Lung (tissue), 12 donors: ENCODE results near the gene PTPN14. TPM values are rescaled to one million over a fixed set of nuclear protein-coding genes. Genes with fewer than 3 reads are reported as not detected.
A peak's percentile ranks its signal among the peaks of the same experiment; 100 is the strongest.

Experiments used
- ATAC-seq: fragments of 200-7000 bp; cut with Tn5 transposase; one replicate; pipeline ENCODE4 v1.9.1; 2020; ENCODE audit warnings: moderate number of reproducible peaks; ENCODE audit not compliant: insufficient read depth, low FRiP score
- DNase-seq, 3 donors: peaks; one replicate each; pipeline ENCODE4 v3.0.0-alpha.2; 2013 to 2017
- H3K27ac ChIP-seq, 2 donors: one replicate each; pipeline ENCODE4 v1.5.1; 2013; ENCODE audit warnings: mild to moderate bottlenecking in 2 of 2, moderate library complexity in 2 of 2, control low read depth in 1 of 2, inconsistent platforms in 1 of 2, low read depth in 1 of 2, low read length in 1 of 2
- H3K27me3 ChIP-seq, 3 donors: one replicate each; pipeline ENCODE4 v1.5.1; 2013; ENCODE audit warnings: low read length in 2 of 3; ENCODE audit not compliant: control insufficient read depth in 3 of 3, insufficient read depth in 3 of 3
- H3K36me3 ChIP-seq, 4 donors: one replicate each; pipeline ENCODE4 v1.5.1; 2013; ENCODE audit warnings: low read length in 4 of 4, mild to moderate bottlenecking in 1 of 4, moderate library complexity in 1 of 4; ENCODE audit not compliant: control insufficient read depth in 4 of 4, insufficient read depth in 4 of 4
- H3K4me1 ChIP-seq, 5 donors: one replicate each; pipeline ENCODE4 v1.5.1; 2013; ENCODE audit warnings: low read length in 5 of 5, mild to moderate bottlenecking in 2 of 5, moderate library complexity in 1 of 5; ENCODE audit not compliant: control insufficient read depth in 5 of 5, insufficient read depth in 5 of 5
- H3K4me3 ChIP-seq: one replicate; pipeline ENCODE4 v1.5.1; 2013; ENCODE audit warnings: mild to moderate bottlenecking, control low read depth, moderate library complexity
- H3K9ac ChIP-seq, 2 donors: one replicate each; pipeline ENCODE4 v1.5.1; 2013; ENCODE audit warnings: low read length in 2 of 2, control low read depth in 1 of 2; ENCODE audit not compliant: insufficient read depth in 1 of 2
- H3K9me3 ChIP-seq, 4 donors: one replicate each; pipeline ENCODE4 v1.5.1; 2013; ENCODE audit warnings: low read length in 3 of 4, mild to moderate bottlenecking in 1 of 4, moderate library complexity in 1 of 4; ENCODE audit not compliant: control insufficient read depth in 4 of 4, insufficient read depth in 3 of 4
- WGBS, 2 donors: extraction: QIAGEN DNeasy Blood & Tissue Kit; methylation state at CpG; one replicate each; pipeline ENCODE4 v1.1.7; 2013; 5-methylcytosine and 5-hydroxymethylcytosine counted together
- polyA plus RNA-seq, 2 donors: library from polyadenylated mRNA; stranded (reverse); fragments of 200-250 nt; gene quantifications; one replicate each; pipeline ENCODE4 v1.2.1, GENCODE V29; 2013
- total RNA-seq, 2 donors: library from RNA; depleted of rRNA in 1 of 2; stranded (reverse); fragments of >200 nt in 1 of 2; gene quantifications; one replicate each; pipeline ENCODE4 v1.2.1, GENCODE V29; 2014 to 2021
- TF ChIP-seq, protein P1 (sequence below): IDR thresholded peaks from 2 replicates; pipeline ENCODE4 v1.5.1; 2012; ENCODE audit warnings: mild to moderate bottlenecking; ENCODE audit errors: control extremely low read depth, extremely low read depth
- donor health status: control.
- donor health status: control.
- donor health status: Bipolar disorder and iron deficiency.
- donor health status: healthy.
- donor health status: DM: yes; HTN: yes; CAD: no.

The PTPN14 gene
- total and polyA plus RNA-seq, 4 donors = 4.4 to 43.2 (median 15.2) TPM

DNA sequence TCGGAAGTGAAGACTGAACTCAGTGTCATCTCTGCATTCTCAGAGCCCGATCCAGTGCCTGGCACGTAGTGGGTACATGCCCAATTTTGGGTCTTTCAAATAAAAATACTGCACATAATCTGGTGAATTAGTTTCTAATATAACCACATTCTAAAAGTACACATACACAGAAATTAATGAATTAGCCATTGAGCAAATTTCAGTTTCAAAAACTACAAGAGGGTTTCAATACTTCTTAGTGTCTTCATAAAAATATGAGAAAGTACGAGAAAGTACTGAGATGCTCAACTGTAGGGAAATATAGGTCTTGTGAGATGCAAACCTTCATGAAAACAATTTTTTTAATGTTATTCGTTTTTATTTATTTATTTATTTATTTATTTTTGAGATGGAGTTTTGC lies 183.6 kb downstream of the PTPN14 start:
- Histone ChIP-seq H3K4me3 (no peak overlapping the region), H3K9me3 (peaks cover 0 to 1% (median 0%) of the 10 kb centered on the region in 4 donors), H3K36me3 (peaks cover 8 to 25% (median 19%) of the 10 kb centered on the region in 4 donors), H3K27ac (no peak overlapping the region), H3K9ac (no peak overlapping the region), H3K27me3 (no peaks in the 10 kb centered on the region), H3K4me1 (peaks cover 0 to 11% (median 0%) of the 10 kb centered on the region in 5 donors)
- no peak for ATAC-seq
- TF ChIP-seq, protein P1, sequence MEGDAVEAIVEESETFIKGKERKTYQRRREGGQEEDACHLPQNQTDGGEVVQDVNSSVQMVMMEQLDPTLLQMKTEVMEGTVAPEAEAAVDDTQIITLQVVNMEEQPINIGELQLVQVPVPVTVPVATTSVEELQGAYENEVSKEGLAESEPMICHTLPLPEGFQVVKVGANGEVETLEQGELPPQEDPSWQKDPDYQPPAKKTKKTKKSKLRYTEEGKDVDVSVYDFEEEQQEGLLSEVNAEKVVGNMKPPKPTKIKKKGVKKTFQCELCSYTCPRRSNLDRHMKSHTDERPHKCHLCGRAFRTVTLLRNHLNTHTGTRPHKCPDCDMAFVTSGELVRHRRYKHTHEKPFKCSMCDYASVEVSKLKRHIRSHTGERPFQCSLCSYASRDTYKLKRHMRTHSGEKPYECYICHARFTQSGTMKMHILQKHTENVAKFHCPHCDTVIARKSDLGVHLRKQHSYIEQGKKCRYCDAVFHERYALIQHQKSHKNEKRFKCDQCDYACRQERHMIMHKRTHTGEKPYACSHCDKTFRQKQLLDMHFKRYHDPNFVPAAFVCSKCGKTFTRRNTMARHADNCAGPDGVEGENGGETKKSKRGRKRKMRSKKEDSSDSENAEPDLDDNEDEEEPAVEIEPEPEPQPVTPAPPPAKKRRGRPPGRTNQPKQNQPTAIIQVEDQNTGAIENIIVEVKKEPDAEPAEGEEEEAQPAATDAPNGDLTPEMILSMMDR = no peak
- 94 to 97% methylated on average over 5 of the region's 5 CpGs for WGBS, 2 donors
- no peak for DNase-seq

DNA sequence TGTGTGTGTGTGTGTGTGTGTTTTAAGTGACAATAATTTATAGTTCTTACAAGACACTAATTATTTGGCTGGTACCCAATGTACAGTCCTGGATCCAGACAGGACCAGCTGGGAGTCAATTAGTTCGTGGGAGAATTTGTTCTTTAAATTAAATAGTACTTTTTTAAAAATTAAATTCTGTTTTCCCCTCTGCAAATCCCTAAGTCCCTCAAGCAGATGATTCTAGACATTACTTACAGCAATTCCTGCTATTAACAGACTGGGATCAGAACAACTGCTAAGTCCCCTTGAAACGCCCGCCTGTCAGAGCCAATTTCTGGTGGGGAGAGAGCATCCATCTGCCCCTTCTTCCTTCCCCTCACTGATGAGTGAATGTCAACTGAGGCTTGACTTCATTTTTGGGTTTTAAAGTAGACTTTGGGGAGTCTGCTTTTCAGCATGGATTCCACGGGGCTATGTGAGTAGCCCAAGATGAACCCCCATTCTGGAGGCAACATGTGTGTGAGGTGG lies 186.6 kb downstream of the PTPN14 start:
- no peak overlapping the region for H3K4me3 ChIP-seq
- DNase-seq (no peak), ATAC-seq (no peak)
- no peak overlapping the region for H3K9ac ChIP-seq
- H3K4me1 ChIP-seq = peaks cover 0 to 20% (median 0%) of the 10 kb centered on the region in 5 donors
- H3K36me3 ChIP-seq = peaks cover 2 to 25% (median 16%) of the 10 kb centered on the region in 4 donors
- 90 to 93% methylated on average over 4 of the region's 4 CpGs for WGBS, 2 donors
- H3K9me3 ChIP-seq = peaks cover 0 to 1% (median 0%) of the 10 kb centered on the region in 4 donors
- no peak overlapping the region for H3K27ac ChIP-seq
- H3K27me3 ChIP-seq = no peaks in the 10 kb centered on the region
- TF ChIP-seq, protein P1 = no peak

DNA sequence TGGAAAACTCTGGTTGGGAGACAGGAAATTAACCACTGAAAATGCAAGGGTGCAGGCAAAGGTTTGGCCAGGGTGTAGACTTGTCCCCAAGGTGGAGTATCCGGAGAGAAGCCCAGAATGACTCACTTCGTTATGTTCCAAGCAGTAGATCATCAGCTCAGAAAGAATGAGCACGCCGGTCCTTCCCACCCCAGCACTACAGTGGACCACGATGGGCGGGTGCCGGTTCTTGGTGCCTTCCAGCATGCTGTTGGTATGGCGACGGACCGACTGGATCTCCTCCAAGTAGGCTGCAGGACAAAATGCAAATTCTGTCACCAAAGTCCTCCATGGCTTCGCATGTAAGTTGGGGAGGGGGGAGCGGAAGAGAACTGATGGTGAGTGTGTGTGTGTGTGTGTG lies 187.0 kb downstream of the PTPN14 start:
- TF ChIP-seq, protein P1 = no peak
- H3K27ac ChIP-seq = no peak overlapping the region

DNA sequence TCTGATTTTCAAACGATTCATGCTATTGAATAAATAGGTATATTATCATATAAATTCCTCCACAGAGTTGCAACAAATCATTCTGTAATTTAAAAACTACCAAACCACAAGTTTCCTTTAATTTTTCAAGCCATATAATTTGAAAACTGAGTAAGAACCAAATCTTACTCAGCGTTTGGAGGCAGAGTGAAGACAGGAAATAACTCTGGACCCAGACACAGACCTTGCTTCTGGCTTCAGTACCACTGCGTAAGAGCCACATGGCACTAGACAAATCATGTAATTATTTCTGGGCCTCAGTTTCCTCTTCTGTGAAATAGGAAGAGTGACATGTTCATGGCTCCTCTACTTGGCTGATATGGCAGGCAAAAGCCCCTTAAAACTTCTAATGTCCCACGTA lies 188.0 kb downstream of the PTPN14 start:
- H3K9ac ChIP-seq = no peak overlapping the region
- no peak overlapping the region for H3K4me3 ChIP-seq
- H3K27ac ChIP-seq = peak overlapping the region in 1 of 2 donors; percentile 37
- 63 to 76% methylated on average over 4 of the region's 4 CpGs for WGBS, 2 donors
- TF ChIP-seq, protein P1 = no peak
- H3K4me1 ChIP-seq = peaks cover 0 to 20% (median 0%) of the 10 kb centered on the region in 5 donors
- H3K36me3 ChIP-seq = peaks cover 2 to 22% (median 16%) of the 10 kb centered on the region in 4 donors
- H3K9me3 ChIP-seq = peaks cover 0 to 1% (median 0%) of the 10 kb centered on the region in 4 donors
- DNase-seq (no peak), ATAC-seq (no peak)
- no peaks in the 10 kb centered on the region for H3K27me3 ChIP-seq

More for the DNA sequence above, 187.0 kb downstream of the PTPN14 start:
- WGBS, 2 donors = 95 to 98% methylated on average over 12 of the region's 12 CpGs
- H3K4me3 ChIP-seq = no peak overlapping the region
- peaks cover 0 to 20% (median 0%) of the 10 kb centered on the region in 5 donors for H3K4me1 ChIP-seq
- peaks cover 0 to 1% (median 0%) of the 10 kb centered on the region in 4 donors for H3K9me3 ChIP-seq
- H3K36me3 ChIP-seq = peaks cover 2 to 24% (median 17%) of the 10 kb centered on the region in 4 donors
- no peak for ATAC-seq
- DNase-seq = no peak
- no peak overlapping the region for H3K9ac ChIP-seq
- no peaks in the 10 kb centered on the region for H3K27me3 ChIP-seq
